ENCODE measurements around the gene TMEM179. TPM values are rescaled to one million over a fixed set of nuclear protein-coding genes. Genes with fewer than 3 reads are reported as not detected.

TMEM179 gene
- total RNA-seq, 1 donor from 2014 or later = 0.75 TPM

GRCh38 chr14:104594310-104595046 lies 10.1 kb downstream of the TMEM179 start:
- peak; percentile 75 for DNase-seq (ENCODE audit: low spot score)
- Mint-ChIP-seq H3K9me3 (ENCODE audit: low read depth) (no peaks in the 10 kb centered on the region), H3K27ac (ENCODE audit: unreplicated experiment) (no peak overlapping the region), H3K4me1 (ENCODE audit: low read depth) (no peaks in the 10 kb centered on the region), H3K36me3 (ENCODE audit: low read depth) (no peaks in the 10 kb centered on the region), H3K4me3 (ENCODE audit: unreplicated experiment) (no peak overlapping the region), H3K27me3 (ENCODE audit: low read depth) (peaks cover 26% of the 10 kb centered on the region)
- TF ChIP-seq CTCF (IDR thresholded peaks at IDR 0.05) = no peak

- Mint-ChIP-seq H3K4me3 (ENCODE audit: unreplicated experiment) (no peak overlapping the region), H3K4me1 (ENCODE audit: low read depth) (no peaks in the 10 kb centered on the region), H3K9me3 (ENCODE audit: low read depth) (no peaks in the 10 kb centered on the region), H3K27ac (ENCODE audit: unreplicated experiment) (no peak overlapping the region), H3K27me3 (ENCODE audit: low read depth) (peaks cover 24% of the 10 kb centered on the region), H3K36me3 (ENCODE audit: low read depth) (no peaks in the 10 kb centered on the region)
- peak; percentile 72 for DNase-seq (ENCODE audit: low spot score)
- no peak for TF ChIP-seq CTCF (IDR thresholded peaks at IDR 0.05)
These were observed 10.8 kb downstream of the TMEM179 start for GRCh38 chr14:104593710-104594136.

- Mint-ChIP-seq H3K27ac (ENCODE audit: unreplicated experiment) (no peak overlapping the region), H3K4me1 (ENCODE audit: low read depth) (no peaks in the 10 kb centered on the region), H3K27me3 (ENCODE audit: low read depth) (peaks cover 22% of the 10 kb centered on the region), H3K9me3 (ENCODE audit: low read depth) (no peaks in the 10 kb centered on the region), H3K4me3 (ENCODE audit: unreplicated experiment) (no peak overlapping the region), H3K36me3 (ENCODE audit: low read depth) (no peaks in the 10 kb centered on the region)
- peak; percentile 79 for DNase-seq (ENCODE audit: low spot score)
- no peak for TF ChIP-seq CTCF (IDR thresholded peaks at IDR 0.05)
These were observed 11.3 kb downstream of the TMEM179 start for GRCh38 chr14:104593241-104593701.

- no peak overlapping the region for H3K27ac Mint-ChIP-seq (ENCODE audit: unreplicated experiment)
- no peak for DNase-seq (ENCODE audit: low spot score)
- H3K36me3 Mint-ChIP-seq (ENCODE audit: low read depth) = no peaks in the 10 kb centered on the region
- H3K4me1 Mint-ChIP-seq (ENCODE audit: low read depth) = no peaks in the 10 kb centered on the region
- H3K27me3 Mint-ChIP-seq (ENCODE audit: low read depth) = peaks cover 22% of the 10 kb centered on the region
- no peaks in the 10 kb centered on the region for H3K9me3 Mint-ChIP-seq (ENCODE audit: low read depth)
- TF ChIP-seq CTCF (IDR thresholded peaks at IDR 0.05) = no peak
- H3K4me3 Mint-ChIP-seq (ENCODE audit: unreplicated experiment) = no peak overlapping the region
These were observed 11.8 kb downstream of the TMEM179 start for GRCh38 chr14:104592785-104593184.

GRCh38 chr14:104592292-104592672 lies 12.3 kb downstream of the TMEM179 start:
- peak; percentile 33 for DNase-seq (ENCODE audit: low spot score)
- no peak for TF ChIP-seq CTCF (IDR thresholded peaks at IDR 0.05)
- Mint-ChIP-seq H3K4me1 (ENCODE audit: low read depth) (no peaks in the 10 kb centered on the region), H3K27me3 (ENCODE audit: low read depth) (peaks cover 19% of the 10 kb centered on the region), H3K36me3 (ENCODE audit: low read depth) (no peaks in the 10 kb centered on the region), H3K27ac (ENCODE audit: unreplicated experiment) (no peak overlapping the region), H3K4me3 (ENCODE audit: unreplicated experiment) (no peak overlapping the region), H3K9me3 (ENCODE audit: low read depth) (no peaks in the 10 kb centered on the region)
